Measurements from ENCODE around the gene USH1G.
A peak's percentile ranks its signal among the peaks of the same experiment; 100 is the strongest.

The USH1G gene

GRCh38 chr17:74873037-74873873 lies 49.8 kb downstream of the USH1G start:
- no peak overlapping the region for H2AFZ ChIP-seq (ENCODE audit: low read depth, low read length)
- H2BK15ac ChIP-seq (ENCODE audit: low read depth, poor library complexity, severe bottlenecking): no peak overlapping the region
- H3K4me2 ChIP-seq (ENCODE audit: low read length, poor library complexity, severe bottlenecking): peak overlapping the region; percentile 79
- no peak overlapping the region for H2AK5ac ChIP-seq (ENCODE audit: low read length, severe bottlenecking)
- peak overlapping the region; percentile 68 to 91 for H3K4me3 ChIP-seq (ENCODE audit: insufficient read depth in 1 of 2, low read depth in 1 of 2, low read length in 2 of 2)
- peak overlapping the region in 1 of 2 experiments; percentile 67 for H3K18ac ChIP-seq (ENCODE audit: low read depth in 1 of 2, low read length in 2 of 2)
- no peak overlapping the region for H4K91ac ChIP-seq (ENCODE audit: low read length)
- H2BK5ac ChIP-seq (ENCODE audit: low read depth, low read length, poor library complexity, severe bottlenecking): no peak overlapping the region
- peak overlapping the region; percentile 98 for H3K9ac ChIP-seq (ENCODE audit: low read length)
- H2BK120ac ChIP-seq (ENCODE audit: low read depth, low read length): no peak overlapping the region
- peaks cover 20% of the 10 kb centered on the region for H3K79me1 ChIP-seq (replicated peaks; ENCODE audit: low read length, poor library complexity, severe bottlenecking)
- peak overlapping the region; percentile 88 to 90 for H3K4ac ChIP-seq (ENCODE audit: low read depth in 1 of 2, low read length in 2 of 2)
- peaks cover 7 to 11% of the 10 kb centered on the region in 2 experiments for H3K36me3 ChIP-seq (ENCODE audit: control insufficient read depth in 1 of 2, insufficient read depth in 2 of 2, low read depth in 1 of 2, low read length in 2 of 2)
- no peak overlapping the region for H3K14ac ChIP-seq (ENCODE audit: low read length in 2 of 2)
- DNase-seq: peak; percentile 100
- no peaks in the 10 kb centered on the region for H3K9me3 ChIP-seq (ENCODE audit: control insufficient read depth, low read length)
- no peak overlapping the region for H2BK12ac ChIP-seq (ENCODE audit: low read length in 2 of 2)
- peak overlapping the region; percentile 84 for H4K8ac ChIP-seq (ENCODE audit: low read length)
- H3K23ac ChIP-seq (ENCODE audit: low read length in 2 of 2): no peak overlapping the region
- under 1% methylated on average over 46 of the region's 55 CpGs for WGBS
- peaks cover 27% of the 10 kb centered on the region for H3K4me1 ChIP-seq (ENCODE audit: control insufficient read depth, insufficient read depth, low read depth, low read length)
- peak overlapping the region; percentile 70 for H3K27ac ChIP-seq (ENCODE audit: low read length, poor library complexity, severe bottlenecking)
- peaks cover 2 to 17% of the 10 kb centered on the region in 2 experiments for H3K27me3 ChIP-seq (ENCODE audit: control insufficient read depth in 1 of 2, insufficient read depth in 1 of 2, low read length in 2 of 2)

GRCh38 chr17:74872313-74873036 lies 50.6 kb downstream of the USH1G start, which contains the start of gene FDXR:
TSS of gene FDXR (minus strand) at chr17:74872994. CDS start at chr17:74872944, 50 bp downstream.
- H3K4me3 ChIP-seq (ENCODE audit: insufficient read depth in 1 of 2, low read depth in 1 of 2, low read length in 2 of 2): peak within 1 kb of the TSS; percentile 89 to 95
- peak within 1 kb of the TSS; percentile 88 to 95 for H3K4ac ChIP-seq (ENCODE audit: low read depth in 1 of 2, low read length in 2 of 2)
- 7% methylated on average over 38 of the region's 38 CpGs for WGBS
- H3K23ac ChIP-seq (ENCODE audit: low read length in 2 of 2): peak within 1 kb of the TSS in 1 of 2 experiments; percentile 6
- H3K4me1 ChIP-seq (ENCODE audit: control insufficient read depth, insufficient read depth, low read depth, low read length): peaks cover 34% of the 10 kb centered on the region
- H3K9me3 ChIP-seq (ENCODE audit: control insufficient read depth, low read length): no peaks in the 10 kb centered on the region
- H3K18ac ChIP-seq (ENCODE audit: low read depth in 1 of 2, low read length in 2 of 2): peak within 1 kb of the TSS; percentile 94 to 99
- H2AK5ac ChIP-seq (ENCODE audit: low read length, severe bottlenecking): no peak within 1 kb of the TSS
- H2AFZ ChIP-seq (ENCODE audit: low read depth, low read length): peak within 1 kb of the TSS; percentile 98
- H2BK120ac ChIP-seq (ENCODE audit: low read depth, low read length): peak within 1 kb of the TSS; percentile 87
- peaks cover 0 to 9% of the 10 kb centered on the region in 2 experiments for H3K27me3 ChIP-seq (ENCODE audit: control insufficient read depth in 1 of 2, insufficient read depth in 1 of 2, low read length in 2 of 2)
- H3K36me3 ChIP-seq (ENCODE audit: control insufficient read depth in 1 of 2, insufficient read depth in 2 of 2, low read depth in 1 of 2, low read length in 2 of 2): peaks cover 7 to 11% of the 10 kb centered on the region in 2 experiments
- H2BK15ac ChIP-seq (ENCODE audit: low read depth, poor library complexity, severe bottlenecking): peak within 1 kb of the TSS; percentile 82
- H4K91ac ChIP-seq (ENCODE audit: low read length): peak within 1 kb of the TSS; percentile 74
- peak within 1 kb of the TSS; percentile 91 for H3K4me2 ChIP-seq (ENCODE audit: low read length, poor library complexity, severe bottlenecking)
- peak within 1 kb of the TSS in 1 of 2 experiments; percentile 95 for H2BK12ac ChIP-seq (ENCODE audit: low read length in 2 of 2)
- H4K8ac ChIP-seq (ENCODE audit: low read length): peak within 1 kb of the TSS; percentile 84
- peak within 1 kb of the TSS in 1 of 2 experiments; percentile 99 for H3K14ac ChIP-seq (ENCODE audit: low read length in 2 of 2)
- H3K27ac ChIP-seq (ENCODE audit: low read length, poor library complexity, severe bottlenecking): peak within 1 kb of the TSS; percentile 70
- peak within 1 kb of the TSS; percentile 98 for H3K9ac ChIP-seq (ENCODE audit: low read length)
- no peak for DNase-seq
- no peak within 1 kb of the TSS for H2BK5ac ChIP-seq (ENCODE audit: low read depth, low read length, poor library complexity, severe bottlenecking)
- peaks cover 21% of the 10 kb centered on the region for H3K79me1 ChIP-seq (replicated peaks; ENCODE audit: low read length, poor library complexity, severe bottlenecking)

GRCh38 chr17:74871356-74872076 lies 51.5 kb downstream of the USH1G start:
- H2AK5ac ChIP-seq (ENCODE audit: low read length, severe bottlenecking): no peak overlapping the region
- no peak overlapping the region for H2BK12ac ChIP-seq (ENCODE audit: low read length in 2 of 2)
- H4K91ac ChIP-seq (ENCODE audit: low read length): no peak overlapping the region
- H3K4ac ChIP-seq (ENCODE audit: low read depth in 1 of 2, low read length in 2 of 2): no peak overlapping the region
- no peaks in the 10 kb centered on the region for H3K9me3 ChIP-seq (ENCODE audit: control insufficient read depth, low read length)
- peaks cover 23% of the 10 kb centered on the region for H3K79me1 ChIP-seq (replicated peaks; ENCODE audit: low read length, poor library complexity, severe bottlenecking)
- H3K9ac ChIP-seq (ENCODE audit: low read length): peak overlapping the region; percentile 89
- no peak overlapping the region for H2BK120ac ChIP-seq (ENCODE audit: low read depth, low read length)
- H3K4me2 ChIP-seq (ENCODE audit: low read length, poor library complexity, severe bottlenecking): no peak overlapping the region
- H2AFZ ChIP-seq (ENCODE audit: low read depth, low read length): no peak overlapping the region
- no peak overlapping the region for H2BK5ac ChIP-seq (ENCODE audit: low read depth, low read length, poor library complexity, severe bottlenecking)
- H3K36me3 ChIP-seq (ENCODE audit: control insufficient read depth in 1 of 2, insufficient read depth in 2 of 2, low read depth in 1 of 2, low read length in 2 of 2): peaks cover 7 to 15% of the 10 kb centered on the region in 2 experiments
- H3K14ac ChIP-seq (ENCODE audit: low read length in 2 of 2): no peak overlapping the region
- no peak for DNase-seq
- H3K18ac ChIP-seq (ENCODE audit: low read depth in 1 of 2, low read length in 2 of 2): no peak overlapping the region
- peaks cover 0 to 5% of the 10 kb centered on the region in 2 experiments for H3K27me3 ChIP-seq (ENCODE audit: control insufficient read depth in 1 of 2, insufficient read depth in 1 of 2, low read length in 2 of 2)
- H3K4me1 ChIP-seq (ENCODE audit: control insufficient read depth, insufficient read depth, low read depth, low read length): peaks cover 36% of the 10 kb centered on the region
- H2BK15ac ChIP-seq (ENCODE audit: low read depth, poor library complexity, severe bottlenecking): no peak overlapping the region
- no peak overlapping the region for H4K8ac ChIP-seq (ENCODE audit: low read length)
- H3K4me3 ChIP-seq (ENCODE audit: insufficient read depth in 1 of 2, low read depth in 1 of 2, low read length in 2 of 2): peak overlapping the region in 1 of 2 experiments; percentile 95
- peak overlapping the region in 1 of 2 experiments; percentile 57 for H3K23ac ChIP-seq (ENCODE audit: low read length in 2 of 2)
- no peak overlapping the region for H3K27ac ChIP-seq (ENCODE audit: low read length, poor library complexity, severe bottlenecking)
- WGBS: 82% methylated on average over 11 of the region's 11 CpGs

Data from mesenchymal stem cell (in vitro differentiated cells and primary cell).